Measurements from ENCODE around the gene STIP1.

Gene STIP1

DNA sequence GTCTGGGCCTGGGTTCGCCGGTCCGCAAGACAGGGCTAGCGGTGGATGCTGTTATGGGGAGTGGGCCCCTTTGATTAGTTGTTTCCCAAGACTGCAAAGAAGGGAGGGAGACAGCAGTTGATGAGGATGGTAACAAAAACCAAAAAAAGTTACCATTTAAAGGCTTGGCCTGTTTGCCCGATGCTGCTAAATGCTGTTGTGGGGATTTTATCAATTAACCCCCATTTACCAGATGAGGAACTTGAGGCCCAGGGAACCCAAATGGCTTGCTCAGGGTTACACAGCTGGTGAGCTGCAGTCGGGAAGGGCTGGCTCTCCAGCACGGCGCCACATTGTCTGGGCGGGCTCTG lies 36.7 kb downstream of the STIP1 start:
- peaks cover 7% of the 10 kb centered on the region for H3K4me1 ChIP-seq
- TF ChIP-seq, protein P1, sequence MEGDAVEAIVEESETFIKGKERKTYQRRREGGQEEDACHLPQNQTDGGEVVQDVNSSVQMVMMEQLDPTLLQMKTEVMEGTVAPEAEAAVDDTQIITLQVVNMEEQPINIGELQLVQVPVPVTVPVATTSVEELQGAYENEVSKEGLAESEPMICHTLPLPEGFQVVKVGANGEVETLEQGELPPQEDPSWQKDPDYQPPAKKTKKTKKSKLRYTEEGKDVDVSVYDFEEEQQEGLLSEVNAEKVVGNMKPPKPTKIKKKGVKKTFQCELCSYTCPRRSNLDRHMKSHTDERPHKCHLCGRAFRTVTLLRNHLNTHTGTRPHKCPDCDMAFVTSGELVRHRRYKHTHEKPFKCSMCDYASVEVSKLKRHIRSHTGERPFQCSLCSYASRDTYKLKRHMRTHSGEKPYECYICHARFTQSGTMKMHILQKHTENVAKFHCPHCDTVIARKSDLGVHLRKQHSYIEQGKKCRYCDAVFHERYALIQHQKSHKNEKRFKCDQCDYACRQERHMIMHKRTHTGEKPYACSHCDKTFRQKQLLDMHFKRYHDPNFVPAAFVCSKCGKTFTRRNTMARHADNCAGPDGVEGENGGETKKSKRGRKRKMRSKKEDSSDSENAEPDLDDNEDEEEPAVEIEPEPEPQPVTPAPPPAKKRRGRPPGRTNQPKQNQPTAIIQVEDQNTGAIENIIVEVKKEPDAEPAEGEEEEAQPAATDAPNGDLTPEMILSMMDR (IDR thresholded peaks at IDR 0.05): no peak
- H3K79me2 ChIP-seq: no peaks in the 10 kb centered on the region
- H3K27me3 ChIP-seq (ENCODE audit: control insufficient read depth, insufficient read depth, low read length): no peaks in the 10 kb centered on the region
- no peaks in the 10 kb centered on the region for H3K9me3 ChIP-seq (ENCODE audit: control insufficient read depth, low read length)
- H3K4me2 ChIP-seq (ENCODE audit: low read length): no peak overlapping the region
- no peaks in the 10 kb centered on the region for H3K36me3 ChIP-seq (ENCODE audit: control insufficient read depth, insufficient read depth, low read length)
- H3K9ac ChIP-seq: no peak overlapping the region
- H2AFZ ChIP-seq: no peak overlapping the region
- no peak overlapping the region for H3K27ac ChIP-seq
- no peak overlapping the region for H3K4me3 ChIP-seq (ENCODE audit: low read depth, low read length)

DNA sequence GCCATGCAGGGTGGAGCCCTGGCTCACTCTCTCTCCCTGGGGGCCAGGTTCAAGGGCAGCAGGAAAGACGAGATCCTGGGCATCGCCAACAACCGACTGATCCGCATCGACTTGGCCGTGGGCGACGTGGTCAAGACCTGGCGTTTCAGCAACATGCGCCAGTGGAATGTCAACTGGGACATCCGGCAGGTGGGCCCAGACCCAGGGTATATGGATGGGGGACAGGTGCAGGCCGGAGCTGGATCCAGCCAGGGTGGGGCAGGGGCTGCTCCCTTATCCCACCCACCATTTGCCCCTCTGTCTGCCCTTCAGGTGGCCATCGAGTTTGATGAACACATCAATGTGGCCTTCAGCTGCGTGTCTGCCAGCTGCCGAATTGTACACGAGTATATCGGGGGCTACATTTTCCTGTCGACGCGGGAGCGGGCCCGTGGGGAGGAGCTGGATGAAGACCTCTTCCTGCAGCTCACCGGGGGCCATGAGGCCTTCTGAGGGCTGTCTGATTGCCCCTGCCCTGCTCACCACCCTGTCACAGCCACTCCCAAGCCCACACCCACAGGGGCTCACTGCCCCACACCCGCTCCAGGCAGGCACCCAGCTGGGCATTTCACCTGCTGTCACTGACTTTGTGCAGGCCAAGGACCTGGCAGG lies 37.2 kb downstream of the STIP1 start:
- TF ChIP-seq, protein P1 (IDR thresholded peaks at IDR 0.05): no peak
- H3K79me2 ChIP-seq: no peaks in the 10 kb centered on the region
- no peak overlapping the region for H3K27ac ChIP-seq
- no peaks in the 10 kb centered on the region for H3K36me3 ChIP-seq (ENCODE audit: control insufficient read depth, insufficient read depth, low read length)
- no peak overlapping the region for H3K4me2 ChIP-seq (ENCODE audit: low read length)
- H3K9me3 ChIP-seq (ENCODE audit: control insufficient read depth, low read length): no peaks in the 10 kb centered on the region
- H3K4me1 ChIP-seq: peaks cover 7% of the 10 kb centered on the region
- H3K27me3 ChIP-seq (ENCODE audit: control insufficient read depth, insufficient read depth, low read length): no peaks in the 10 kb centered on the region
- H3K9ac ChIP-seq: no peak overlapping the region
- no peak overlapping the region for H3K4me3 ChIP-seq (ENCODE audit: low read depth, low read length)
- H2AFZ ChIP-seq: no peak overlapping the region

DNA sequence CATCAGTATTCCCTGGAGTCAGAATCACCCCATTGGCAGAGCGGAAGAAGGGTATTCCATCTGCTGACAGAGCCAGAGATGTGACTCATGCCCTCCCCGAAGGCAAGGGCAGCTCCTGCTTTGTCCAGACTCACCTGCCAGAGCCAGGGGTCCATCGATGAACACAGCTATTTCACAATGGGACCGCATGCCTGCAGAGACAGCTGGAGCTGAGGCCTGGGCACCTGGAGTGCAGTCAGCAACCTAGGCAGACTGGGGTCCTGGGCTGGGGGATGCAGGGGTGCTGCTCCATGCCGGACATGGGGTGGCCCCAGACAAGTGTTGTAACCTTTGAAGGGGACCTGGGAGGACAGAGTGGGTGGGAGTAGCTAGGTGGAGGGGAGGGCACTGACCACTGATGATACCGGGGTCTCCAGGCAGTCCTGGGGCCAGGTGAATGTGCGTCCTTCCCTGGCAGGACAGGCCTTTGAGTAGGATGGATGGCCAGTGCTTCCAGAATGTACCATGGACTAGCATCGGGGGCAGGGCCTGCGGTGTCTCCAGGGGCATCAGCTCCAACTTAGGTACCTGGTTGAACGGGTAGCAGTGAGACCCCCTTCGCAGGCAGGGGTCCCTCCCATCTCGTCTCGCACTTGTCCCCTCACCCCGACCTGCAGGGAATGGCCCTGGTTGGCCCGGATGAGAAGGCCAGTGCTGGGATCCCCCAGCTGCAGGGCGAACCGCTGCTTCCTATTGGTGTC lies 38.4 kb downstream of the STIP1 start:
- H3K27me3 ChIP-seq (ENCODE audit: control insufficient read depth, insufficient read depth, low read length): no peaks in the 10 kb centered on the region
- H2AFZ ChIP-seq: no peak overlapping the region
- TF ChIP-seq, protein P1 (IDR thresholded peaks at IDR 0.05): no peak
- H3K36me3 ChIP-seq (ENCODE audit: control insufficient read depth, insufficient read depth, low read length): no peaks in the 10 kb centered on the region
- H3K9me3 ChIP-seq (ENCODE audit: control insufficient read depth, low read length): no peaks in the 10 kb centered on the region
- no peak overlapping the region for H3K4me3 ChIP-seq (ENCODE audit: low read depth, low read length)
- H3K4me2 ChIP-seq (ENCODE audit: low read length): no peak overlapping the region
- H3K9ac ChIP-seq: no peak overlapping the region
- H3K4me1 ChIP-seq: peaks cover 7% of the 10 kb centered on the region
- no peaks in the 10 kb centered on the region for H3K79me2 ChIP-seq
- H3K27ac ChIP-seq: no peak overlapping the region

GRCh38 chr11:64224891-64225607 lies 39.1 kb downstream of the STIP1 start:
- Histone ChIP-seq H3K27ac (no peak overlapping the region), H3K4me1 (peaks cover 7% of the 10 kb centered on the region), H3K4me2 (ENCODE audit: low read length) (peak overlapping the region; percentile 94), H3K9me3 (ENCODE audit: control insufficient read depth, low read length) (no peaks in the 10 kb centered on the region), H2AFZ (peak overlapping the region; percentile 84), H3K36me3 (ENCODE audit: control insufficient read depth, insufficient read depth, low read length) (no peaks in the 10 kb centered on the region), H3K9ac (no peak overlapping the region), H3K4me3 (ENCODE audit: low read depth, low read length) (peak overlapping the region; percentile 85), H3K79me2 (no peaks in the 10 kb centered on the region), H3K27me3 (ENCODE audit: control insufficient read depth, insufficient read depth, low read length) (no peaks in the 10 kb centered on the region)
- TF ChIP-seq, protein P1 (IDR thresholded peaks at IDR 0.05): no peak

Data from parathyroid adenoma (tissue), 2 donors.